Measurements from ENCODE around the gene RILP. TPM values are rescaled to one million over a fixed set of nuclear protein-coding genes. Genes with fewer than 3 reads are reported as not detected.

The RILP gene
- total RNA-seq, 4 donors from 2014 or later, result 15.8 to 41.5 (median 24.0) TPM

DNA sequence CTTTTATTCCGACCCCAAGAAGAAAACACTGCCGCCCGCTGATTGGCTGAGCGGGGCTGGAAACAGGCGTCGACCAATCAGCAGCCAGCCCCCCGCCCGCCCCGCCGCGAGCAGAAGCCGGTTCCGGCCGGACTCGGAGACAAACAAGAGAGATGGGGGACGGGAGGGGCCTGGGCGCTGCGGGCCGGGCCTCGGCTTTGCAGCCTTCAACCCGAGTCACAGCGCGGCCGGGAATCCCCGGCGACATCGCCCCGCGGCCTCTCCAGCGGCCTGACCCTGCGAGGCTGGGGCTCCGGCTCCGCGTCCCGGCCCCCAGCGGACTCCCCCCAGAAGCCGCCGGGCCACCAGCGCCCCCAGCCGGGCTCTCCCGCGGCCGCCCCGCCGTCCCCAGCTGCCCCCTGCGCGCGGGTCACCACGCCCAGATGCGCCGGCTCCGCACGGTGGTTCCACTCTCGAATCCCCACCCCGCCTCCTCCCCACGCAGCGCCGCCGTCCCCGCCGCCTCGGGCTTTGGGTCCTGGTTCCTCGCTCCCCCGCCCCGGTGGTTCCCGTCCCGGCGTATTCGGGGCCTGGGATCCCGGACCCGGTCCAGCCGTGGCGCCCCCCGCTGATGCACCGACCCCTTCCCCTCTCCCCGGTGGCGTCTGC lies 20.7 kb downstream of the RILP start:
- peak overlapping the region; percentile 90 to 95 (median 90) for H3K27ac ChIP-seq (replicated peaks in 1 of 4)
- WGBS, result 0% methylated on average over 6 of the region's 77 CpGs
- H3K9me3 ChIP-seq, result no peaks in the 10 kb centered on the region
- H3K27me3 ChIP-seq, result no peaks in the 10 kb centered on the region
- intact Hi-C loops (cut with DNase I), result loop anchor here (2.0 kb wide), 1 partner anchor 52 kb away; no protein-coding TSS in a partner anchor
- peak overlapping the region; percentile 68 to 89 (median 80) for H3K4me3 ChIP-seq
- TF ChIP-seq EP300 (IDR thresholded peaks at IDR 0.05) (no peak), POLR2A (IDR thresholded peaks at IDR 0.05; ENCODE audit: low read depth) (peak; percentile 33), POLR2AphosphoS5 (IDR thresholded peaks at IDR 0.05) (peak; percentile 57 to 70), CTCF (IDR thresholded peaks at IDR 0.05) (peak; percentile 51 to 62 (median 57))
- DNase-seq (ENCODE audit: extremely low spot score), result peak; percentile 99
- peaks cover 20 to 35% (median 33%) of the 10 kb centered on the region in 4 donors for H3K4me1 ChIP-seq
- H3K36me3 ChIP-seq, result no peaks in the 10 kb centered on the region

GRCh38 chr17:1627982-1628855 lies 21.4 kb downstream of the RILP start, which contains the start of gene SLC43A2:
TSS of gene SLC43A2 (minus strand) at chr17:1628834. CDS start at chr17:1627874, 960 bp downstream.
- WGBS, result under 1% methylated on average over 59 of the region's 95 CpGs
- H3K4me3 ChIP-seq, result peak within 1 kb of the TSS; percentile 68 to 89 (median 80)
- peaks cover 0 to under 1% (median 0%) of the 10 kb centered on the region in 4 donors for H3K36me3 ChIP-seq
- H3K9me3 ChIP-seq, result no peaks in the 10 kb centered on the region
- intact Hi-C loops (cut with DNase I), result loop anchor here (2.0 kb wide), 1 partner anchor 51 kb away; no protein-coding TSS in a partner anchor
- no peaks in the 10 kb centered on the region for H3K27me3 ChIP-seq
- peaks cover 20 to 35% (median 33%) of the 10 kb centered on the region in 4 donors for H3K4me1 ChIP-seq
- H3K27ac ChIP-seq (replicated peaks in 1 of 4), result peak within 1 kb of the TSS; percentile 90 to 95 (median 90)
- no peak for TF ChIP-seq POLR2A (IDR thresholded peaks at IDR 0.05; ENCODE audit: low read depth)
- peak in 1 of 2 donors; percentile 55 for TF ChIP-seq POLR2AphosphoS5 (IDR thresholded peaks at IDR 0.05)
- no peak for TF ChIP-seq EP300 (IDR thresholded peaks at IDR 0.05)
- TF ChIP-seq CTCF (IDR thresholded peaks at IDR 0.05), result no peak
- no peak for DNase-seq (ENCODE audit: extremely low spot score)

DNA sequence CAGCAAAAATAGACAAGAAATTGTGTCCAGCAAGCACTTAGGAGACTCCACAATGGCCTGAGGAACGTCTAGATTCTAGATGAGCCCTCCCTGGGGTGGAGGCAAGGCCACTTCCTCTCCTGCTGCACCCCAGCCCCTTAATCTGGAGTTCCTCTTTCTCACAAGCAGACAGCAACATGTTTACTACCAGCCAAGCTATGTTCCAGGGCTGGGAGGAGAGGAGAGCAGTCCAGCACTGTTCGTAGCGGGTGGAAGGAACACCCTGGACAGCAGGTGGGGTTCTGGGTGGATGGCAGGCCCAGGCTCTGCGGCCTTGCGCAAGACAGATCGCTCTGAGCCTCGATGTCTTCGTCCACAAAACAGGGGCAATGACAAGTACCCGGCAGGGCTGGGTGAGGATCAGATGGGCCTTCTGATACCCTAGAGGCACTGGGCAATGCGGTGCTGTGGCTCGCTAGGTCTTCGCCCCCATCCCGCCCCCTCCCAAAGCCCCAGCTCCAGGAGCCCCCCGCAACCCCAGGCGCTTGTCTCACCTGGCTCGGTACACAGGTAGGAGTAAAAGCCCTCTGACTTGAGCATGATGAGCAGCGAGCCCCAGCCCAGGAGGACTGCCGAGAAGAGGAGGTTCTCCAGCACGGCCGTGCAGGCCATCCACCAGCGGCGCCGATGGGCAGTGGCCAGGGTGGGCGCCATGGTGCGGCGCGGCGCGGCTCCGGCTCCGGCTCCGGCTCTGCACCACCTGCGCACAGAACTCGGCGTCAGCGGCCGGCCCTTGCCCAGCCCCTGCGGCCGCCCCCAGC lies 22.3 kb downstream of the RILP start:
- intact Hi-C loops (cut with DNase I), result no loop called here
- Histone ChIP-seq H3K4me1 (peaks cover 20 to 35% (median 33%) of the 10 kb centered on the region in 4 donors), H3K36me3 (peaks cover 0 to 6% (median 1%) of the 10 kb centered on the region in 4 donors), H3K9me3 (no peaks in the 10 kb centered on the region), H3K4me3 (peak overlapping the region; percentile 68 to 89 (median 80)), H3K27ac (replicated peaks in 1 of 4) (peak overlapping the region; percentile 90 to 95 (median 90)), H3K27me3 (no peaks in the 10 kb centered on the region)
- no peak for DNase-seq (ENCODE audit: extremely low spot score)
- no peak for TF ChIP-seq CTCF (IDR thresholded peaks at IDR 0.05)
- TF ChIP-seq EP300 (IDR thresholded peaks at IDR 0.05), result no peak
- TF ChIP-seq POLR2AphosphoS5 (IDR thresholded peaks at IDR 0.05), result peak; percentile 33 to 63
- TF ChIP-seq POLR2A (IDR thresholded peaks at IDR 0.05; ENCODE audit: low read depth), result no peak
- 50% methylated on average over 16 of the region's 39 CpGs for WGBS

DNA sequence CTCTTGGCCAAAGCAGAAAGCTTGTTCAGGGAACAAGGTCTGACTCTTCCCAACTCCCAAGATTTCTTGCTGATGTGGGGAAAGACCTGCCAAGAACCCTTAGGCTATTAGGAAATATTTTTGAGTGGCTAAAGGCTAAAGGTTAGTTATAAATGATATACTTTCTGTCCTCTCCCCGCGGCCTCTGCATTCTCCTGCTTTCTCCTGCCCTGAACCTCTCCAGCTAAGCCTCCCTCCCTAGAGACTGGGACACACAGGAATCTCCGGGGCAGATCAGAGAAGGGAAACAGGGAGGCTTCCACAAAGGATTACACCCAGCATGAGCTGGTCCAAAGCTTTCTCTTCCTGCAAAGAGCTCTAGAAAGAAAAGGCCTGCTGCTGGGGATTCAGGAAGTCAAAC lies 23.3 kb downstream of the RILP start:
- 65% methylated on average over 3 of the region's 3 CpGs for WGBS

More for the DNA sequence above, 23.3 kb downstream of the RILP start:
- Histone ChIP-seq H3K4me3 (no peak overlapping the region), H3K4me1 (peaks cover 20 to 35% (median 33%) of the 10 kb centered on the region in 4 donors), H3K36me3 (peaks cover 0 to 11% (median 3%) of the 10 kb centered on the region in 4 donors), H3K9me3 (no peaks in the 10 kb centered on the region), H3K27me3 (no peaks in the 10 kb centered on the region), H3K27ac (replicated peaks in 1 of 4) (peak overlapping the region; percentile 49 to 95 (median 90))
- intact Hi-C loops (cut with DNase I), result no loop called here
- no peak for DNase-seq (ENCODE audit: extremely low spot score)
- no peak for TF ChIP-seq POLR2A (IDR thresholded peaks at IDR 0.05; ENCODE audit: low read depth)

Measured in esophagus muscularis mucosa (tissue), 4 donors.